WI38 (cell line): ENCODE measurements around the gene LCE1A.

Experiments
- H3K4me3 ChIP-seq: 2 replicates; pipeline ENCODE4 v1.5.1; 2011; ENCODE audit warnings: low read depth, mild to moderate bottlenecking, control low read depth, low read length
- TF ChIP-seq, protein P1 (sequence below): IDR thresholded peaks from 2 replicates; pipeline ENCODE4 v1.5.1; 2012; ENCODE audit warnings: low read depth, mild to moderate bottlenecking, control low read depth, low read length

The LCE1A gene

DNA sequence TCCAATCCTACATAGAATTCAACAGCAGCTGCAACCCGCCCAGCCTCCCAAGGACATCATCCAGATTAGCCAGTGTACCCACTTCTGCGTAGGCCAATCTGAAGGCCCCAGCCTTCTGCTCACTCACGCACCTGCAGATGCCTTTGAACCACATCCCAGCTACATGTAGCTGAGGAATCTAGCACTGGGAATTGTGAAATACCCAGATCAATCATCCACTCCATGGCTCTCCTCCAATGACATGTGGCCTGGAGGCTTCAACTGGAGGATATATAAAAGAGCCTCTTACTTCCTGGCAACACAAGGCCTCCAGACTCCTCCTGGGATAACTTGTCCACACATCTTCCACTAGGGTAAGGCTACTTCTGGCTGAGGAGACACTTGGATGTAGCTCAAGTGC lies 15.3 kb downstream of the LCE1A start, which contains the start of gene LCE6A:
TSS of gene LCE6A (plus strand) at position 301 of the 400 bp plus-strand sequence. CDS start 665 bp downstream, outside the sequence.
- no peak within 1 kb of the TSS for H3K4me3 ChIP-seq
- TF ChIP-seq, protein P1, sequence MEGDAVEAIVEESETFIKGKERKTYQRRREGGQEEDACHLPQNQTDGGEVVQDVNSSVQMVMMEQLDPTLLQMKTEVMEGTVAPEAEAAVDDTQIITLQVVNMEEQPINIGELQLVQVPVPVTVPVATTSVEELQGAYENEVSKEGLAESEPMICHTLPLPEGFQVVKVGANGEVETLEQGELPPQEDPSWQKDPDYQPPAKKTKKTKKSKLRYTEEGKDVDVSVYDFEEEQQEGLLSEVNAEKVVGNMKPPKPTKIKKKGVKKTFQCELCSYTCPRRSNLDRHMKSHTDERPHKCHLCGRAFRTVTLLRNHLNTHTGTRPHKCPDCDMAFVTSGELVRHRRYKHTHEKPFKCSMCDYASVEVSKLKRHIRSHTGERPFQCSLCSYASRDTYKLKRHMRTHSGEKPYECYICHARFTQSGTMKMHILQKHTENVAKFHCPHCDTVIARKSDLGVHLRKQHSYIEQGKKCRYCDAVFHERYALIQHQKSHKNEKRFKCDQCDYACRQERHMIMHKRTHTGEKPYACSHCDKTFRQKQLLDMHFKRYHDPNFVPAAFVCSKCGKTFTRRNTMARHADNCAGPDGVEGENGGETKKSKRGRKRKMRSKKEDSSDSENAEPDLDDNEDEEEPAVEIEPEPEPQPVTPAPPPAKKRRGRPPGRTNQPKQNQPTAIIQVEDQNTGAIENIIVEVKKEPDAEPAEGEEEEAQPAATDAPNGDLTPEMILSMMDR: no peak

DNA sequence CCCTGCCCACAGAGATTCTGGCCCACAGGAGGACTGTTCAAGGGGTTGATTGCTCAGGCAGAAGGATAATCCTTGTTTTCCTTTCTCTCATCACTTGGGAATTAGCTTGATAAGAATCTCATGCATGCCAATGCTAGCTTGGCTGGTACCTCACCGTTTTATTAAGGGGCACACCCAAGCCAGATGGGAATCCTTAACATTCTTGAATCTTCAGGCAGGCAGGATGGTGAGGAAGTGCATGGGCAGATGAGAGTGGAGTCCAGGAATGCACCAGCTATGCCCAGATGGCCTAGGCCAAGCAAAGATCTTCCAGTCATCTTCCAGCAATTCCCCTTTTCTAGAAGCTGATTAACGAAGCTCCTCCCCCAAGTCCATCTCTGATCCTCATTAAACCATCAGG lies 28.4 kb downstream of the LCE1A start:
- no peak overlapping the region for H3K4me3 ChIP-seq
- TF ChIP-seq, protein P1: no peak

DNA sequence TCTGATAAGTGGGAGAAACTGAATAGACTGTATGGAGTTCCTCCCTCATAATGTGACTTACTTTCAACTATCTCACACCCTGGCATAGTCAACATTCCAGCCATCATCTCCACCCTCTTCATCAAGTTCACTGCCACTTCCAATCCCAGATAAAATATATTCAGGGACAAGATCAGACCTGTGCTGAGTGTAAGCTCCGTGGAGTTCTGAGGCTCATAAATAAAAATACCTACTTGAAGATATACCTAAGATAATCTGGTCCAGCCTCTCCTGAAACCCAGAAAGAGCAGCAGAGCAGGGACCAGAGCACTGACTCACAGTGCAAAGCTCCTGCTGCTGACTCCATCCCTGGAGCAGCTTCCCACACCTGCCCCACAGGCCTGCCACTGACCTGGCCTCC lies 30.8 kb downstream of the LCE1A start:
- TF ChIP-seq, protein P1: no peak
- no peak overlapping the region for H3K4me3 ChIP-seq

DNA sequence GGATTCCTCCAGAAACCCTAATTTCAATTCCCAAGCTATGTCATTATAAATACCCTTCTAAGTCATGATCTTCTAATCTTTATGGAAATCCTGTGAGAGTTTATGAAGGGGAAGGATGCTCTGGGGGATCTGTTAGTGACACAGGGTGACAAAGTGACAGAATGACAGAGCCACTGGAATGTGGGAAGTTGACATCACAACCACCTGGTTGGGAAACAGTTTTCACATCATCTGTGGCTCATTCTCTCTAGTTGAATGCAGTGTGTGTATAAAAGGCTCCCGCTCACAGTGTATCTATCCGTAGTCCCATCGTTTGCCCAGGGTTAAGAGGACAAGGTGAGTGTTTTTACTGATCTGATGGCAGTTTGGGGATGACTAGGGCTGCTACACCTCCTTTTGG lies 32.4 kb downstream of the LCE1A start, which contains the start of gene LCE7A:
TSS of gene LCE7A (plus strand) at position 301 of the 400 bp plus-strand sequence. CDS start 702 bp downstream, outside the sequence.
- TF ChIP-seq, protein P1: no peak
- no peak within 1 kb of the TSS for H3K4me3 ChIP-seq

DNA sequence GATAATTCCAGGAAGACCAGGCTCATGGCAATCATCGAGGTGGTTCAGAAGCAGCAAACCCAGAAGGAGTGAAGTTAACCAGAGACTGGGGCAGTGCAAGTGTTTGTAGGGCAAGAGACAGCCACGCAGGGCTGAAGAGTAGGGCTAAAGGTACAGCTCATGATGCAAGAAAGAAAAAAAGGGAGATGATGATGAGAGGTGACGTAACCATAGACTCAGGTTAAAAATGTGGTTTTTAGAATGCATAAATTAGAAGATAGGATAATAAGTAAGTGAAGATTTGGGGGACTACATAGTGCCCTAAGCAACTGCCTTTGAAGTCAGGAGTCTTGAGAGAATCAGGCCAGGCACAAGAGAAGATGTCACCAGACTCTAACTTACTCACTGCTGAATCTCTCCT lies 32.9 kb downstream of the LCE1A start:
- H3K4me3 ChIP-seq: no peak overlapping the region
- TF ChIP-seq, protein P1: no peak

DNA sequence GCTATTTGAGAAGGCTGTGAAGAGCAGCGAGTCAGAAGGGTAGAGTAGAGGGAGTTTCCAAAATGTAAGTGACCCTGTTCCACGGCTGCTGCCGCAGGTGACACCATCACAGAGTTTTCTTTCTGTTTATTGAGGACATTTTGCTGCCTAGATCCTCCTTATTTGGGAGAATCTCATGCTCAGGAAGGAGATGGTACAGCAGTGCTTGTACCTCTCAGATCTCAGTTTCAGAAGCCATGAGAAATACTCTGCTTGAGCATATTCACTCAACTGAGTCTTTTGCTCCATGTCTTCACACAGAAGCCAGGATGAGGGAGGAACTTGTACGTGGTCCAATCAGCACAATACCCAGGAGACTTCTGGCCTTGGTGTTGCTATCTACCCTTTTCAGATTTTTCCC lies 34.1 kb downstream of the LCE1A start:
- TF ChIP-seq, protein P1: no peak
- no peak overlapping the region for H3K4me3 ChIP-seq

DNA sequence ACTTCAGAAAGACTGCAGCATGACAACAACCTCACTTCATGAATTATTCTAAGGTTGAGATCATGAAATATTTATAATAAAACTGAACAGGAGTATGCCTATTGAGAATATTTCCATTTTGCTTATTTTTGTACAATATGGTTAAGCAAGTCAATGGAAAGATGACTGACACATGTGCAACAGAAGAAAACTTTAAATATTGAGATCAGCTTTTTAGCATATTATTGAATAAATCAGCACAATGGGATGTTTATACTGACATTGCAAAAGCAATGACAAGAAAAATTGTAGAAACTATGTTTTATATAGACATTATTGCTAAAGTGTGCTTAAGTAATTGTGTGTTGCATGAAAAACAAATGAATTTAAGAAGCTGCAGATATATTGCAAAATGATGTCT lies 37.2 kb downstream of the LCE1A start:
- no peak overlapping the region for H3K4me3 ChIP-seq
- TF ChIP-seq, protein P1: no peak
